ENCODE results near the gene GNPAT. TPM values are rescaled to one million over a fixed set of nuclear protein-coding genes. Genes with fewer than 3 reads are reported as not detected.

GNPAT gene
- total RNA-seq, 2 experiments from 2014 or later = 51.7 to 54.9 TPM

- no peak overlapping the region for H3K27ac ChIP-seq (ENCODE audit: low read depth, low read length, poor library complexity, severe bottlenecking)
- H3K4me2 ChIP-seq (ENCODE audit: low read length) = no peak overlapping the region
- CTCF ChIA-PET (ENCODE audit: unreplicated experiment) = no interaction called here
- BruUV-seq (replicated peaks) = no TSS peak
- POLR2A ChIA-PET = interaction anchor here (0.6 to 0.7 kb wide), 3 partner anchors 20 to 245 kb away, joined by 3 read pairs; no protein-coding TSS in a partner anchor
- no peaks in the 10 kb centered on the region for H3K79me2 ChIP-seq (ENCODE audit: insufficient read depth, low read depth, low read length)
- no peak overlapping the region for H2AFZ ChIP-seq (ENCODE audit: low read length)
- no peaks in the 10 kb centered on the region for H3K9me2 ChIP-seq (ENCODE audit: insufficient read depth, low read length)
- no peaks in the 10 kb centered on the region for H3K9me3 ChIP-seq (ENCODE audit: low read length)
- no peak overlapping the region for H3K4me3 ChIP-seq (ENCODE audit: low read depth, low read length, poor library complexity, severe bottlenecking)
- H3K36me3 ChIP-seq (ENCODE audit: insufficient read depth, low read length) = no peaks in the 10 kb centered on the region
- no peaks in the 10 kb centered on the region for H4K20me1 ChIP-seq (ENCODE audit: insufficient read depth, low read length)
- intact Hi-C loops (cut with micrococcal nuclease; ENCODE audit: unreplicated experiment) = no loop called here
- TF ChIP-seq CTCF (conservative IDR thresholded peaks at IDR 0.05; ENCODE audit: low read length) (no peak), EZH2phosphoT487 (IDR thresholded peaks at IDR 0.05; ENCODE audit: borderline replicate concordance, low read depth, low read length) (no peak)
- H3K4me1 ChIP-seq (ENCODE audit: insufficient read depth, low read length, poor library complexity, severe bottlenecking) = no peaks in the 10 kb centered on the region
- DNase-seq (ENCODE audit: low spot score) = no peak
These were observed 44.7 kb upstream of the GNPAT start for GRCh38 chr1:231196307-231196706.

DNA sequence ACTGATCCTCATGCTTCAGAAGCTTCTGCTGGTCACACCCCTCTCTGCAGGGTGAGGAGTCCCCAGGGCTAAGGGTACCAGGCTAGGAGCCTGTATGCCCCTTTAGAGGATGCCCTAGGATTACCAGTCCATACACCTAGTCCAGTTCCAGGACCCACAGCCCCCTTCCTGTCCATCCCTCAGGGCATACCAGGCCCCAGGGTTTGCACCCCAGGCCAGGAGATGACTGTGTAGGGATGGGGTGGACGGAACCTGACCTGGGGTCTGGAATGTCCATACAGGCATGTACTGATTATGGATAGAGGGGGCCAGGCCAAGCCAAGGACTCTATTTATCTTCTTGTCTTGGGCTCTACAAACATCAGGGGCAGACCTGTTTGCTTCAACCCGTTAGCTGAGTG lies 44.3 kb upstream of the GNPAT start:
- DNase-seq (ENCODE audit: low spot score) = no peak
- Histone ChIP-seq H3K27ac (ENCODE audit: low read depth, low read length, poor library complexity, severe bottlenecking) (no peak overlapping the region), H3K36me3 (ENCODE audit: insufficient read depth, low read length) (no peaks in the 10 kb centered on the region), H3K4me1 (ENCODE audit: insufficient read depth, low read length, poor library complexity, severe bottlenecking) (no peaks in the 10 kb centered on the region), H4K20me1 (ENCODE audit: insufficient read depth, low read length) (no peaks in the 10 kb centered on the region), H3K9me3 (ENCODE audit: low read length) (no peaks in the 10 kb centered on the region), H3K9me2 (ENCODE audit: insufficient read depth, low read length) (no peaks in the 10 kb centered on the region), H3K4me2 (ENCODE audit: low read length) (no peak overlapping the region), H3K4me3 (ENCODE audit: low read depth, low read length, poor library complexity, severe bottlenecking) (no peak overlapping the region), H2AFZ (ENCODE audit: low read length) (no peak overlapping the region), H3K79me2 (ENCODE audit: insufficient read depth, low read depth, low read length) (no peaks in the 10 kb centered on the region)
- TF ChIP-seq EZH2phosphoT487 (IDR thresholded peaks at IDR 0.05; ENCODE audit: borderline replicate concordance, low read depth, low read length) (no peak), CTCF (conservative IDR thresholded peaks at IDR 0.05; ENCODE audit: low read length) (no peak)
- BruUV-seq (replicated peaks) = no TSS peak
- ChIA-PET CTCF (ENCODE audit: unreplicated experiment) (no interaction called here), POLR2A (interaction anchor here (0.6 to 0.7 kb wide), 3 partner anchors 20 to 245 kb away, joined by 3 read pairs; no protein-coding TSS in a partner anchor)
- intact Hi-C loops (cut with micrococcal nuclease; ENCODE audit: unreplicated experiment) = no loop called here

DNA sequence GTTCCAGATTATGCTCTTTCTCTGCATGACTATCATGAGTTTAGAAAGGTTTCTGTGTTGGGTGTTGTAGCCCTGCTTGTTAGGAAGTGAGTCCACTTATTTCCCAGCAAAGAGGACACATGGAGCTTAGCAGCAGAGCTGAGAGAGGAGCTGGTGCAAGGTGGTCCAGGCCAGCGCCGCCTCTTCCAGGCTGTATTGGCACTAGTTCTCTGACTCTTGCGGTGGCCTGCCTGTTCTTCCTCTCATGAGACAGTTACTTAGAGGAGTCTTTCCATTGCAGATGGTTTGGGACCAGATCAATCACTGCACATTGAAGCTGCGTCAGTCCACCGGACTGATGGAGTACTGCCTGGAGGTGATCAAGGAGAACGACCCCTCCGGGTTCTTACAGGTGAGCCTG lies 41.1 kb upstream of the GNPAT start:
- ChIA-PET CTCF (ENCODE audit: unreplicated experiment) (no interaction called here), POLR2A (interaction anchor here (0.6 kb wide), 1 partner anchor 158 kb away, joined by 8 read pairs; no protein-coding TSS in a partner anchor)
- no peaks in the 10 kb centered on the region for H3K79me2 ChIP-seq (ENCODE audit: insufficient read depth, low read depth, low read length)
- no peaks in the 10 kb centered on the region for H3K9me2 ChIP-seq (ENCODE audit: insufficient read depth, low read length)
- H2AFZ ChIP-seq (ENCODE audit: low read length) = no peak overlapping the region
- DNase-seq (ENCODE audit: low spot score) = no peak
- H4K20me1 ChIP-seq (ENCODE audit: insufficient read depth, low read length) = no peaks in the 10 kb centered on the region
- intact Hi-C loops (cut with micrococcal nuclease; ENCODE audit: unreplicated experiment) = no loop called here
- TF ChIP-seq EZH2phosphoT487 (IDR thresholded peaks at IDR 0.05; ENCODE audit: borderline replicate concordance, low read depth, low read length) = no peak
- no peak for TF ChIP-seq CTCF (conservative IDR thresholded peaks at IDR 0.05; ENCODE audit: low read length)
- H3K4me2 ChIP-seq (ENCODE audit: low read length) = no peak overlapping the region
- H3K4me3 ChIP-seq (ENCODE audit: low read depth, low read length, poor library complexity, severe bottlenecking) = no peak overlapping the region
- no peaks in the 10 kb centered on the region for H3K9me3 ChIP-seq (ENCODE audit: low read length)
- no peak overlapping the region for H3K27ac ChIP-seq (ENCODE audit: low read depth, low read length, poor library complexity, severe bottlenecking)
- no TSS peak for BruUV-seq (replicated peaks)
- H3K36me3 ChIP-seq (ENCODE audit: insufficient read depth, low read length) = no peaks in the 10 kb centered on the region
- H3K4me1 ChIP-seq (ENCODE audit: insufficient read depth, low read length, poor library complexity, severe bottlenecking) = no peaks in the 10 kb centered on the region

All from OCI-LY7 (cell line).